ENCODE measurements around the gene PFKFB4.

The PFKFB4 gene

DNA sequence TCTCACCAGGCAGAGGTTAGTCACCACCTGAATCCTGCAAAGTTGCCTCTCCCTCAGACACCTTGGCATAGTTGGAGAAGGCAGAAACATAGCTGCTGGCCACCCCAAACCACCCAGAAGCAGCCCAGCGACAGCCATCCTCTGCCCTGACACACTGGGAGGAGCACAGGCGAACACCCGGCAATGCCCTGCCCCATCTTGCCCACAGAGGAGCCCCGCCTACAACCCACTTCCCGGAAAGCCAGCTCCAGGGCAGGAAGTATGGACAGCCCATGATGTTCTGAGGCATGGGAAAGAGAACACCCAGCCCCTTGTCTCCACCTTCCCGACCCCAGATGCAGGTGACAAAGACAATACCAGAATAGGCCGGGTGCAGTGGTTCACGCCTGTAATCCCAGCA is 40.0 kb downstream of the PFKFB4 start:
- no peaks in the 10 kb centered on the region for H3K36me3 ChIP-seq (ENCODE audit: control insufficient read depth, insufficient read depth, low read length)
- no peaks in the 10 kb centered on the region for H3K9me3 ChIP-seq (ENCODE audit: control insufficient read depth, low read length)
- H3K27me3 ChIP-seq (replicated peaks; ENCODE audit: control insufficient read depth, insufficient read depth, low read length, poor library complexity, severe bottlenecking), result no peaks in the 10 kb centered on the region
- no peak overlapping the region for H3K27ac ChIP-seq (ENCODE audit: insufficient read depth, low read length, poor library complexity, severe bottlenecking)
- peaks cover 67% of the 10 kb centered on the region for H3K4me1 ChIP-seq (ENCODE audit: control insufficient read depth, insufficient read depth, low read length, poor library complexity, severe bottlenecking)
- H3K4me3 ChIP-seq (ENCODE audit: insufficient read depth, low read depth, low read length, poor library complexity, severe bottlenecking), result peak overlapping the region; percentile 39
- no peak for DNase-seq

DNA sequence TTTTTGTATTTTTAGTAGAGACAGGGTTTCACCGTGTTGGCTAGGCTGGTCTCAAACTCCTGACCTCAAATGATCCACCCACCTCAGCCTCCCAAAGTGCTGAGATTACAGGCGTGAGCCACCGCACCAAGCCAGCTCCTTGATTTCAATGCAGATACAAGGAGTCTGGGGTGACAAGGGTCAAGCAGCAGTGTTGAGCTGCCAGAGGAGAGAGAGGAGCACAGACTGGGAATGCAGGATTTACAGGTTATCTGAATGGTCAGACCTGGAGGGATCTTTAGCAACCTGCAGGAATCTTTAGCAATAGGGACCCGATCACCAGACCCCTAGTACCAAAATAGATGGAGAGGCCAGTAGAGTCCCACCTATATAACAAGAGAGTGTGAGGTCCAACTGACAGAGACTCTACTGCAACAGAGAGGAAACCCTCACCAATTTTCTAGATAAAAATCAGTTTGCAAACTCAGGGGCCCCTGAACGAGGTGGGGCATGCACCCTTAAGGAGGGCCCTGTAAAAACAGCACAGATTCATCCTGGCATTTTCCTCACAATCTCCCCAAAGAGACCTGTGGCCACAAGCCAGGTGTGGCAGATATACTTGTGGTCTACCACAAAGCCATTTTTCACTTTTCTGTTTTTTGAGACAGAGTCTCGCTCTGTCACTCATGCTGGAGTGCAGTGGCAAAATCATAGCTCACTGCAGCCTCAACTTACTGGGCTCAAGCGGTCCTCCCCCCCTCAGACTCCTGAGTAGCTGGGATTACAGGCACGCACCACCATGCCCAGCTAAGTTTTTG is 42.0 kb downstream of the PFKFB4 start:
- peak in 1 of 3 donors; percentile 8 for DNase-seq
- no peak overlapping the region for H3K27ac ChIP-seq (ENCODE audit: insufficient read depth, low read length, poor library complexity, severe bottlenecking)
- peak overlapping the region; percentile 23 for H3K4me3 ChIP-seq (ENCODE audit: insufficient read depth, low read depth, low read length, poor library complexity, severe bottlenecking)
- H3K27me3 ChIP-seq (replicated peaks; ENCODE audit: control insufficient read depth, insufficient read depth, low read length, poor library complexity, severe bottlenecking), result no peaks in the 10 kb centered on the region
- peaks cover 61% of the 10 kb centered on the region for H3K4me1 ChIP-seq (ENCODE audit: control insufficient read depth, insufficient read depth, low read length, poor library complexity, severe bottlenecking)
- H3K36me3 ChIP-seq (ENCODE audit: control insufficient read depth, insufficient read depth, low read length), result no peaks in the 10 kb centered on the region
- H3K9me3 ChIP-seq (ENCODE audit: control insufficient read depth, low read length), result no peaks in the 10 kb centered on the region

DNA sequence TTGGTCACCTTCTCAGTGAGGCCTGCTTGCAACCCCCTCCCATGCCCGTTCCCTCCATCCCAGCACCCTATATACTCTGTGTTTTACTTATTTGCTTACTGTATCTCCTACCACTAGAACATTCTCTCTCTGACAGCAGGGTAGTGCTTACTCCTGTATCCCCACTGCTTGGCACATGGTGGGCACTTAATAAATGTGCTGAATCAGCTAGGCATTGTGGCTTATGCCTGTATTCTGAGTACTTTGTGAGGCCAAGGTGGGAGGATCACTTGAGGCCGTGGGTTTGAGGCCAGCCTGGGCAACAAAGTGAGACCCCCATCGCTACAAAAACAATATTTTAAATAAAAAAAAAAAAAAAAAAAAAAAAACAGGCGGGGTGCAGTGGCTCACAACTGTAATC is 45.1 kb downstream of the PFKFB4 start:
- Histone ChIP-seq H3K36me3 (ENCODE audit: control insufficient read depth, insufficient read depth, low read length) (no peaks in the 10 kb centered on the region), H3K27ac (ENCODE audit: insufficient read depth, low read length, poor library complexity, severe bottlenecking) (no peak overlapping the region), H3K4me3 (ENCODE audit: insufficient read depth, low read depth, low read length, poor library complexity, severe bottlenecking) (no peak overlapping the region), H3K9me3 (ENCODE audit: control insufficient read depth, low read length) (no peaks in the 10 kb centered on the region), H3K4me1 (ENCODE audit: control insufficient read depth, insufficient read depth, low read length, poor library complexity, severe bottlenecking) (peaks cover 45% of the 10 kb centered on the region), H3K27me3 (replicated peaks; ENCODE audit: control insufficient read depth, insufficient read depth, low read length, poor library complexity, severe bottlenecking) (no peaks in the 10 kb centered on the region)
- DNase-seq, result no peak

DNA sequence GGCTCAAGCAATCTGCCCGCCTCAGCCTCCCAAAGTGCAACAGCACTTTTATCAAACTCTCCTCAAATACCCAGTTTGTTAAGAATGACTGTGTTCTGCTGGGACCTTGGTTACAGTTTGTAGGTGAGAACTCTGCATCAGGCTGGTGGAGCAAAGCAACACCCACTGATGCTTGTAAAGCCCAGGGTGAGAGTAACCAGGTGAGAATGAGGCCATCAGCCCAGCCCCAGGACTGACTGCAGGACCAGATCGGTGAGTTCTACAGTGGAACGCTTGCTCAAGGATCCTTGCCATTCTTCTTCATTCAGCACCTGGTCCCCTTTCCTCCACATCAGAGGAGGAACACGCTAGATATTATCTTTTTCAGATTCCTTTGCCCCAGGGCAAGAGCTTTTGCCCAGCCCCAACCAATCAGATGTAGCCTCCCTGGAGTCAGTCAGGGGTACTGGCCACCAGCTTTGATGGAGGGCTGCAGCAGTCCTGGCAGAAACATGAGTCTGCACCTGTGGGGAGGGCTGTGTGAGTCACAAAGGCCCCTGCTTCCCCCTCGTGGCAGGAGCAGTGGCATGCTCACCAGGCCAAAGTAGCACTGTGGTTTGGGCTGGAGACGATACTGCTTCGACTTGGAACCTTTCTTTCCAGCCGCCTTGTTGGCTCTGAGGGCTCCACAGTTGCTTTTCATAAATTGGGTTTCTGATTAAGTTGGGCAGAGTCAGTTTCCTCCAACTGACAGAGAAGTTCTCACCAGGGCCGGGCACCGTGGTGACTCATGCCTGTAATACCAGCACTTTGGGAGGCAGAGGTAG is 49.1 kb downstream of the PFKFB4 start:
- no peaks in the 10 kb centered on the region for H3K9me3 ChIP-seq (ENCODE audit: control insufficient read depth, low read length)
- peak; percentile 58 to 67 (median 60) for DNase-seq
- H3K4me3 ChIP-seq (ENCODE audit: insufficient read depth, low read depth, low read length, poor library complexity, severe bottlenecking), result no peak overlapping the region
- peaks cover 42% of the 10 kb centered on the region for H3K4me1 ChIP-seq (ENCODE audit: control insufficient read depth, insufficient read depth, low read length, poor library complexity, severe bottlenecking)
- H3K27ac ChIP-seq (ENCODE audit: insufficient read depth, low read length, poor library complexity, severe bottlenecking), result peak overlapping the region; percentile 29
- H3K27me3 ChIP-seq (replicated peaks; ENCODE audit: control insufficient read depth, insufficient read depth, low read length, poor library complexity, severe bottlenecking), result no peaks in the 10 kb centered on the region
- no peaks in the 10 kb centered on the region for H3K36me3 ChIP-seq (ENCODE audit: control insufficient read depth, insufficient read depth, low read length)

DNA sequence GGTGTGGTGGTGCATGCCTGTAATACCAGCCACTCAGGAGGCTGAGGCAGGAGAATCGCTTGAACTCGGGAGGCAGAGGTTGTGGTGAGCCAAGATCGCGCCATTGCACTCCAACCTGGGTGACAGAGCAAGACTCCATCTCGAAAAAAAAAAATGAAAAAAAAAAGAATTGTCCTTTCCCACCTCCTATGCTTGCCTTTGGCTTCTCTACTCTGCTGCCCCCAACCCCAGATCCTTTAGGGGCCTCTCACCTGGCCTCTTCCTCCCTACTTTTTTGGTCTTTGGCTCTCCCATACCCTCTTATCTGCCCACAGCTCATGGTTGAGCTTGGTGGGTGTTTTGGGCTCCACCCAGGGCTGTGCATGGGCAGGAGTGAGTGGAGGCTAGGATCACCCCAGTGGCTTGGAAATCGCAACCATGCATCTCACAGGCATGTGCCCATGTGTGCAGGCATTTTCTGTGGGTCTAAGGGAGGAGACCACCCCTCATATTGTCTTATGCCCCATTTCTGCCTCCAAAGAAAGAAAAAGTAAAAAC is 50.6 kb downstream of the PFKFB4 start:
- H3K4me1 ChIP-seq (ENCODE audit: control insufficient read depth, insufficient read depth, low read length, poor library complexity, severe bottlenecking), result peaks cover 44% of the 10 kb centered on the region
- no peaks in the 10 kb centered on the region for H3K36me3 ChIP-seq (ENCODE audit: control insufficient read depth, insufficient read depth, low read length)
- DNase-seq, result no peak

DNA sequence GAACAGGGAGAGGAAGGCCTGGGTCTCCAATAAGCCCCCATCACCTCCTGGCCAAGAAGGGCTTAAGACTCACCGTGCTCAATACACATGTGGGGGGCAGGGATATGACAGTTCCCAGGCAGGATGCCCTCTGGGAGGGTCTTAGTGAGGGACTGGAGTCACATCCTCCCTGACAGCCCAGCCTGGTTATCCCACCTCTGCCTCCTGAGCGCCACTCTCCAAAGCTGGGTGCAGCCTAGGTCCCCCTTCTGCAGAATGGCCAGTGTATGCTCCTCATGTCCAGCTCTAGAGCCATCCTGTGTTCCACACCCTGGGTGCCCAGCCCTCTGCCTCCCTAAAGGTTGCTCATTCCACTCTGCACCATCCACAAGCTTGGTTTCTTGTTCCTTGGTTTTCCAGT is 51.5 kb downstream of the PFKFB4 start:
- no peaks in the 10 kb centered on the region for H3K27me3 ChIP-seq (replicated peaks; ENCODE audit: control insufficient read depth, insufficient read depth, low read length, poor library complexity, severe bottlenecking)
- no peaks in the 10 kb centered on the region for H3K9me3 ChIP-seq (ENCODE audit: control insufficient read depth, low read length)
- H3K4me1 ChIP-seq (ENCODE audit: control insufficient read depth, insufficient read depth, low read length, poor library complexity, severe bottlenecking), result peaks cover 44% of the 10 kb centered on the region
- no peak overlapping the region for H3K4me3 ChIP-seq (ENCODE audit: insufficient read depth, low read depth, low read length, poor library complexity, severe bottlenecking)
- no peak overlapping the region for H3K27ac ChIP-seq (ENCODE audit: insufficient read depth, low read length, poor library complexity, severe bottlenecking)
- no peak for DNase-seq
- no peaks in the 10 kb centered on the region for H3K36me3 ChIP-seq (ENCODE audit: control insufficient read depth, insufficient read depth, low read length)

More for the DNA sequence above, 50.6 kb downstream of the PFKFB4 start:
- H3K4me3 ChIP-seq (ENCODE audit: insufficient read depth, low read depth, low read length, poor library complexity, severe bottlenecking), result no peak overlapping the region
- H3K27me3 ChIP-seq (replicated peaks; ENCODE audit: control insufficient read depth, insufficient read depth, low read length, poor library complexity, severe bottlenecking), result no peaks in the 10 kb centered on the region
- H3K27ac ChIP-seq (ENCODE audit: insufficient read depth, low read length, poor library complexity, severe bottlenecking), result peak overlapping the region; percentile 11
- no peaks in the 10 kb centered on the region for H3K9me3 ChIP-seq (ENCODE audit: control insufficient read depth, low read length)

DNA sequence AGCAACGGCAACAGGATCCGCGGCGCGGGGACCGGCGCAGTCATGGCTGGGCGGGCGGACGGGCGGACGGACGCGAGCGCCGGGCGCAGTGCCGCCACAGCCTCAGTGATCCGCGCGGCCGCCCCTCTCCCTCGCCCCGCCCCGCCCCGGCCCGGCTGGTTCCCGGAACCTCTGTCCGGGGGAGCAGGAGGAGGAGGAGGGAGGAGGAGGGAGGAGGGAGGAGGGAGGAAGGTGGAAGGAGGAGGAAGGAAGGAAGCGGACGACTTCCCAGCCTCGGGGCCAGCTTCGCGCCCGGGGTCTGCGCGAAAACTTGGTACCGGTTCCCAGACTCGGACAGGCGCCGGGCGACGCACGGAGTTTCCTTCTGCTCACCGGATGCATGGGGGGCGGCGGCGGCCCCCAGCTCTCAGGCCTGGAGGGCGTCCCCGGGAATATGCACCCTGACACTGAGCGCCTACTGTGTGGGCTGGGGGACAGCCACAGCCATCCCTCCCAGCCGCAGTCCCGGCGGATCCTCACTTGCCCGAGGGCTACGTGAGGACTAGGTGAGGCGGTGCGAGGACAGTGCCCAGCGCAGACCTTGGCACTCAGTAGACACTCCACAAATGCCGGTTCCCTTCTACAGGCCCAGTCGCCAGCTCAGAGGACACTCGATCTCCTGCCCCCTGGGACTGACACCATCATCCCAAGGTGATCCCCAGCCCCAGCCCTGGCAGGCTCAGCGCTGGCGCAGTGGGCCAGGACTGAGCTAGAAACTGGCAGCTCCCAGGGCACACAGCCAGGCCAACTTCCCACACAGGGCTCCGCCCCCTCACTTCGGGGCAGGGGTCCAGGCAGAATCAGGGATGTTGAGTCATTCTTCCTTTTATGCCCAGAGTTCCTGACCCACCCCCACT is 52.3 kb downstream of the PFKFB4 start, which contains the start of gene SHISA5:
SHISA5 (minus strand) TSS at position 124 of the 896 bp plus-strand sequence; CDS start at position 44, 80 bp downstream.
- peak; percentile 19 to 46 (median 20) for DNase-seq
- peaks cover 44% of the 10 kb centered on the region for H3K4me1 ChIP-seq (ENCODE audit: control insufficient read depth, insufficient read depth, low read length, poor library complexity, severe bottlenecking)
- no peaks in the 10 kb centered on the region for H3K27me3 ChIP-seq (replicated peaks; ENCODE audit: control insufficient read depth, insufficient read depth, low read length, poor library complexity, severe bottlenecking)
- H3K27ac ChIP-seq (ENCODE audit: insufficient read depth, low read length, poor library complexity, severe bottlenecking), result peak within 1 kb of the TSS; percentile 53
- peaks cover 3% of the 10 kb centered on the region for H3K36me3 ChIP-seq (ENCODE audit: control insufficient read depth, insufficient read depth, low read length)
- H3K9me3 ChIP-seq (ENCODE audit: control insufficient read depth, low read length), result no peaks in the 10 kb centered on the region
- H3K4me3 ChIP-seq (ENCODE audit: insufficient read depth, low read depth, low read length, poor library complexity, severe bottlenecking), result peak within 1 kb of the TSS; percentile 71

DNA sequence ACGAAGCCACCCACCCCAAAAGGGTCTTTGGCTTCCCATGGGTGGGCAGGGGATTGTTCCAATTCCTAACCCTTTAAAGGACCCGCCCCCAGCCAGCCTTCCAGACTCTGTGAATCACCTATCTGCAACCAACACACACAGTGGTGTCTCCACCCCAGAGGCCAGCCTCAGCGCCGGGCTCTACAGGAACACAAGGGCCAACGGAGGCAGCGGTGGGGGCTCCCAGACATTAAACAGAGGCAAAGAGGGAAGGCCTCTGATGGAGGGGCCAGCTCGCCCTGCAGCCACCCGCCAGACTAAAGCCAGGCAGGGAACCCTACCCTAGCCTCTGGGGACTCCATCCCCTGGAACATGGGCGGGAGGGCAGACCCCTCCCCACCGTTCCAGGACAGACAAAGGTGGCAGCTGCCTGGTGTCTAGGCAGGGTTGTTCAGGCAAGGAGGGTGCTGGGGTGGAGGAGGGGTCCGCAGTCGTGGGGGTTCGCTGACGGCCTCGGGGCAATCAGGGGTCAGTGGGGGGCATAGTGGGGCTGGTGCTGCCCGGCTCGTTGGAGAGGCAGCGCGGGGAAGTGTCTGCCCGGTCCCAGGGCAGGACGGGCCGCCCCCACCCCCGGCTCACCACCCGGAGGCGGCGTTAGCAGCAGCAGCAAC is 53.1 kb downstream of the PFKFB4 start:
- Histone ChIP-seq H3K9me3 (ENCODE audit: control insufficient read depth, low read length) (no peaks in the 10 kb centered on the region), H3K27ac (ENCODE audit: insufficient read depth, low read length, poor library complexity, severe bottlenecking) (peak overlapping the region; percentile 53), H3K27me3 (replicated peaks; ENCODE audit: control insufficient read depth, insufficient read depth, low read length, poor library complexity, severe bottlenecking) (no peaks in the 10 kb centered on the region), H3K4me1 (ENCODE audit: control insufficient read depth, insufficient read depth, low read length, poor library complexity, severe bottlenecking) (peaks cover 44% of the 10 kb centered on the region), H3K36me3 (ENCODE audit: control insufficient read depth, insufficient read depth, low read length) (peaks cover 3% of the 10 kb centered on the region), H3K4me3 (ENCODE audit: insufficient read depth, low read depth, low read length, poor library complexity, severe bottlenecking) (peak overlapping the region; percentile 71)
- no peak for DNase-seq

DNA sequence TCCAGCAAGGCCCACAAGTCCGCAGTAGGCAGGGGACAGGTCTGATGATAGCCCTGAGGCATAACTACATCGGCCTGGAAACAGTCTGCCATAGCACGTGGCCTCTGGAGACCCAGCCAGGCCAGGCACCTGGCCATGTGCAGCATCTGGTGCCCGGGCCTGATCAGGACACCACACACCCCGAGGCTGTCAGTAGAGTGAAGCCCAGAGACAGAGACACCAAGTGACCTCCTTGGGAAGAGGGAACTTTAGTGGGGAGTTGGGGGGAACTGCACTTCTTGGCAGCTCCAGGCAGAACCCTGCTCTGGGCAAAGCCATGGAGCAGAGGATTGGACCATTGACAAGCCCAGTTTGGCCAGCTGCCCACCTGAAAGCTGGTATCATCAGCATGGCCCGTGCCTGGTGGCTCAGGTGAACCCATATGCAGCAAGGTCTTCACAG is 53.9 kb downstream of the PFKFB4 start:
- no peak for DNase-seq
- Histone ChIP-seq H3K9me3 (ENCODE audit: control insufficient read depth, low read length) (no peaks in the 10 kb centered on the region), H3K4me3 (ENCODE audit: insufficient read depth, low read depth, low read length, poor library complexity, severe bottlenecking) (peak overlapping the region; percentile 71), H3K27ac (ENCODE audit: insufficient read depth, low read length, poor library complexity, severe bottlenecking) (no peak overlapping the region), H3K27me3 (replicated peaks; ENCODE audit: control insufficient read depth, insufficient read depth, low read length, poor library complexity, severe bottlenecking) (no peaks in the 10 kb centered on the region), H3K4me1 (ENCODE audit: control insufficient read depth, insufficient read depth, low read length, poor library complexity, severe bottlenecking) (peaks cover 41% of the 10 kb centered on the region), H3K36me3 (ENCODE audit: control insufficient read depth, insufficient read depth, low read length) (peaks cover 3% of the 10 kb centered on the region)

All from effector memory CD4-positive, alpha-beta T cell (primary cell).